ENCODE data around the gene F8. TPM values are rescaled to one million over a fixed set of nuclear protein-coding genes. Genes with fewer than 3 reads are reported as not detected.

F8 gene
- total and polyA plus RNA-seq, 9 of the 15 experiments (the other 6 are each of a cell fraction or from before 2014, with no cell fraction given): 0.41 to 3.8 (median 0.91) TPM

DNA sequence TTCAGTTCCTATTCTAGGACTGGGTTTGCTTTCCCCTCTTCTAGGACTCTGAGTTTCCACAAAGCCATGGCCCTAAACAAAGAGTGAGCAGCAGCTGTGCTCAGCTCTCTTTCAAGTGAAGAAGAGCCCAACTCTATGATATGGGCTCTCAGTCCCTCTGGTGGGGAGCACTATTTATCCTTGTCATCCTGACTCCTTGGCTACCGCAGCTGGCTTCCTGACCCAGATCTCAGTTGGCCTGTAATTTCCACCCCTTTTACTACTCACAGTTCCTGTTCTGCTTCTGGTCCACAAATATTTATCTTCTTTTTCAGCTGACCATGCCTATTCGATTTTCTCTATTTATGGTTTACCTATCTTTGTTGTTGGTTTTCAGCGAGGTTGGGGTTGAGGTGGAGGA is 33.8 kb downstream of the F8 start:
- H2AFZ ChIP-seq (ENCODE audit: low read depth, low read length): peak overlapping the region; percentile 38; the same call in 1 of the 2 replicates
- WGBS (ENCODE audit: insufficient coverage, low coverage, missing lambda C conversion rate): 20% methylated on average over 3 of the region's 3 CpGs
- H3K27me3 ChIP-seq (ENCODE audit: control insufficient read depth in 2 of 2, insufficient read depth in 2 of 2, low read length in 2 of 2): no peaks in the 10 kb centered on the region
- intact Hi-C loops (cut with micrococcal nuclease): loop anchor here (10.0 kb wide), 1 partner anchor 186 kb away; no protein-coding TSS in a partner anchor
- H3K9me3 ChIP-seq (replicated peaks; ENCODE audit: control insufficient read depth, insufficient read depth, low read depth, low read length): no peaks in the 10 kb centered on the region
- POLR2A ChIA-PET: interaction anchor here (1.0 to 1.6 kb wide), 2 partner anchors 40 to 71 kb away, joined by 3 to 4 read pairs; no protein-coding TSS in a partner anchor
- DNase-seq (ENCODE audit: extremely low read depth in 1 of 4, low spot score in 3 of 4) (no peak), FAIRE-seq (no peak), ATAC-seq (peak; percentile 59)
- no peak overlapping the region for H3K4me2 ChIP-seq (ENCODE audit: insufficient read depth, low read length)
- H3K36me3 ChIP-seq (ENCODE audit: control insufficient read depth, insufficient read depth, low read length): no peaks in the 10 kb centered on the region
- TF ChIP-seq, protein P1, sequence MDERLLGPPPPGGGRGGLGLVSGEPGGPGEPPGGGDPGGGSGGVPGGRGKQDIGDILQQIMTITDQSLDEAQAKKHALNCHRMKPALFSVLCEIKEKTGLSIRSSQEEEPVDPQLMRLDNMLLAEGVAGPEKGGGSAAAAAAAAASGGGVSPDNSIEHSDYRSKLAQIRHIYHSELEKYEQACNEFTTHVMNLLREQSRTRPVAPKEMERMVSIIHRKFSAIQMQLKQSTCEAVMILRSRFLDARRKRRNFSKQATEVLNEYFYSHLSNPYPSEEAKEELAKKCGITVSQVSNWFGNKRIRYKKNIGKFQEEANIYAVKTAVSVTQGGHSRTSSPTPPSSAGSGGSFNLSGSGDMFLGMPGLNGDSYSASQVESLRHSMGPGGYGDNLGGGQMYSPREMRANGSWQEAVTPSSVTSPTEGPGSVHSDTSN (CRISPR knock-in tag; IDR thresholded peaks at IDR 0.05; ENCODE audit: low read depth): no peak
- TF ChIP-seq, protein P1 (tag; conservative IDR thresholded peaks at IDR 0.05; ENCODE audit: low read depth): 0 out of 2 replicates have a peak, but pooled peaks have one; percentile 12
- TF ChIP-seq, protein P2, sequence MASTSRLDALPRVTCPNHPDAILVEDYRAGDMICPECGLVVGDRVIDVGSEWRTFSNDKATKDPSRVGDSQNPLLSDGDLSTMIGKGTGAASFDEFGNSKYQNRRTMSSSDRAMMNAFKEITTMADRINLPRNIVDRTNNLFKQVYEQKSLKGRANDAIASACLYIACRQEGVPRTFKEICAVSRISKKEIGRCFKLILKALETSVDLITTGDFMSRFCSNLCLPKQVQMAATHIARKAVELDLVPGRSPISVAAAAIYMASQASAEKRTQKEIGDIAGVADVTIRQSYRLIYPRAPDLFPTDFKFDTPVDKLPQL (IDR thresholded peaks at IDR 0.05; ENCODE audit: extremely low read depth, insufficient read length): no peak
- TF ChIP-seq, protein P3, sequence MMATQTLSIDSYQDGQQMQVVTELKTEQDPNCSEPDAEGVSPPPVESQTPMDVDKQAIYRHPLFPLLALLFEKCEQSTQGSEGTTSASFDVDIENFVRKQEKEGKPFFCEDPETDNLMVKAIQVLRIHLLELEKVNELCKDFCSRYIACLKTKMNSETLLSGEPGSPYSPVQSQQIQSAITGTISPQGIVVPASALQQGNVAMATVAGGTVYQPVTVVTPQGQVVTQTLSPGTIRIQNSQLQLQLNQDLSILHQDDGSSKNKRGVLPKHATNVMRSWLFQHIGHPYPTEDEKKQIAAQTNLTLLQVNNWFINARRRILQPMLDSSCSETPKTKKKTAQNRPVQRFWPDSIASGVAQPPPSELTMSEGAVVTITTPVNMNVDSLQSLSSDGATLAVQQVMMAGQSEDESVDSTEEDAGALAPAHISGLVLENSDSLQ (IDR thresholded peaks at IDR 0.05): peak; percentile 31; the same call in 1 of the 2 replicates
- H3K79me2 ChIP-seq (ENCODE audit: control insufficient read depth, insufficient read depth, low read length): no peaks in the 10 kb centered on the region
- no peaks in the 10 kb centered on the region; the same call in 1 of the 2 replicates for H4K20me1 ChIP-seq (replicated peaks; ENCODE audit: control insufficient read depth, insufficient read depth, low read length)
- H3K27ac ChIP-seq (ENCODE audit: extremely low read depth, low read depth, low read length): no peak overlapping the region
- CTCF ChIA-PET (ENCODE audit: low intra/inter-chr PET ratio): interaction anchor here (0.6 kb wide), 1 partner anchor 71 kb away, joined by 3 read pairs; no protein-coding TSS in a partner anchor
- BruUV-seq (replicated peaks): no TSS peak
- no peak overlapping the region for H3K4me3 ChIP-seq
- in situ Hi-C loops (cut with MboI): no loop called here
- H3K9me1 ChIP-seq (ENCODE audit: control insufficient read depth, insufficient read depth, low read length): no peaks in the 10 kb centered on the region
- H3K4me1 ChIP-seq (replicated peaks in 1 of 2; ENCODE audit: control insufficient read depth in 2 of 2, insufficient read depth in 2 of 2, low read length in 2 of 2): 0 out of 5 replicates have a peak, but pooled peaks cover 0 to 3% of the 10 kb centered on the region in 2 experiments
- no peak overlapping the region for H3K9ac ChIP-seq (ENCODE audit: insufficient read depth in 1 of 2, low read depth in 2 of 2, low read length in 2 of 2)

Data from K562 (cell line).